GM18868 (cell line): ENCODE measurements around the gene ELP2.

Experiments
- ATAC-seq: cut with Tn5 transposase; IDR thresholded peaks from one replicate; pipeline ENCODE4 v1.9.1; 2021; ENCODE audit warnings: mild to moderate bottlenecking, moderate library complexity; ENCODE audit not compliant: unreplicated experiment

The ELP2 gene

GRCh38 chr18:36120297-36120696 lies 9.4 kb upstream of the ELP2 start:
- ATAC-seq = no peak

GRCh38 chr18:36124841-36125240 lies 4.9 kb upstream of the ELP2 start:
- no peak for ATAC-seq

GRCh38 chr18:36126668-36127067 lies 3.0 kb upstream of the ELP2 start:
- no peak for ATAC-seq

- no peak for ATAC-seq
Observed at GRCh38 chr18:36127836-36128529, 1.7 kb upstream of the ELP2 start.

- no peak for ATAC-seq
Observed at GRCh38 chr18:36128530-36128870, 1.2 kb upstream of the ELP2 start.

GRCh38 chr18:36128907-36129299 lies 796 bp upstream of the ELP2 start:
- no peak for ATAC-seq

- peak; percentile 17 for ATAC-seq
Observed at GRCh38 chr18:36130039-36130831, 536 bp downstream of the ELP2 start.

GRCh38 chr18:36130883-36131653 lies 1.4 kb downstream of the ELP2 start:
- no peak for ATAC-seq

- no peak for ATAC-seq
Observed at GRCh38 chr18:36131692-36132483, 2.2 kb downstream of the ELP2 start.

GRCh38 chr18:36132756-36133155 lies 3.1 kb downstream of the ELP2 start:
- no peak for ATAC-seq

- ATAC-seq = no peak
Observed at GRCh38 chr18:36135264-36135663, 5.6 kb downstream of the ELP2 start.

GRCh38 chr18:36139245-36139644 lies 9.5 kb downstream of the ELP2 start:
- no peak for ATAC-seq

- no peak for ATAC-seq
Observed at GRCh38 chr18:36141576-36141975, 11.9 kb downstream of the ELP2 start.

GRCh38 chr18:36142751-36143150 lies 13.1 kb downstream of the ELP2 start:
- no peak for ATAC-seq

- ATAC-seq = no peak
Observed at GRCh38 chr18:36143391-36143790, 13.7 kb downstream of the ELP2 start.

GRCh38 chr18:36149514-36150289 lies 20.0 kb downstream of the ELP2 start:
- ATAC-seq = peak; percentile 99

GRCh38 chr18:36152781-36153180 lies 23.1 kb downstream of the ELP2 start:
- ATAC-seq = no peak

- ATAC-seq = no peak
Observed at GRCh38 chr18:36153203-36153602, 23.5 kb downstream of the ELP2 start.

GRCh38 chr18:36153771-36154170 lies 24.1 kb downstream of the ELP2 start:
- ATAC-seq = no peak
